Activated CD8-positive, alpha-beta memory T cell treated with anti-CD3 and anti-CD28 coated beads for 4 hours (primary cell): ENCODE measurements around the gene TMEM63A.
"Not testable (repeated sequence)": the region's sequence is repeated elsewhere in the genome, so short reads cannot be mapped to it uniquely, and the experiment has no call there.

ENCODE experiments used
- DNase-seq, 2 donors: peaks; one replicate each; pipeline ENCODE4 v3.0.0-alpha.2; 2020; ENCODE audit warnings: low read depth in 2 of 2

Gene TMEM63A

DNA sequence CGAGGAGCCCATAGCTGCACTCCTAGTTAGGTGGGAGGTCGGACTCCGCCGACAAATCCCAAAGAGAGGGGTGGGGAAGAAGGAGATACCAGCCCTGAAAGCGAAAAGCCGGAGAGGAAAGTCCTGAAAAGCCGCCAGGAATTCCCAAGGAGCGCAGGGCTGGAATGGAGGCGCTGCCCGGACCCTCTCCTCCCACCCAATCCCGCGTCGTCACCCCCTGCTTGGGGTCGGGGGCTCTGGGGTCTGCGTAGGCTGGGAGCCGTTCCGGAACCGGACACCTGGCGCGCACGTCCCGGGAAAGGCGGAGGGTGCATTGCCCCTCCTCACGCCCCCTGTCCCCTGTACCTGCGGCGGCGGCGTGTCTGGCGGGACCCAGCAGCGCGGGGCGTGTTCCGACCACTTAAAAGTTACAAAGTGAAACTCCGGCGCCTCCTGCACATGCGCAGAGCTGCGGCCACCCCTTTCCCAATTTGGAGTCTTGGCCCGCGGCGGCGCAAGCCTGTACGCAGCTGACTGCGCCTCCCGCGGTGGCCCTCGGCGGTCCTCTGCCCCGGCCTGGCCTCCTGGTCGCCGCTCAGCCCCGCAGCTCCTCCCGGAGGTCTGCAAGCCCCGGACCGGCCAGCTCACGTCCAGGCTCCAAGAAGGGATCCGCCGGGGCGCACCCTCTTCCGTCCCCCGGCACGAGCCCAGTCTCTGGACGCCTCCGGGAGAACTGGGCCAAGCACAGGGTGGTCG, at the start of gene TMEM63A:
Gene TMEM63A, minus strand, starts transcription at position 422 of the 735 bp plus-strand sequence. CDS start 4,800 bp downstream, outside the sequence.
- peak; percentile 79 to 82 for DNase-seq

DNA sequence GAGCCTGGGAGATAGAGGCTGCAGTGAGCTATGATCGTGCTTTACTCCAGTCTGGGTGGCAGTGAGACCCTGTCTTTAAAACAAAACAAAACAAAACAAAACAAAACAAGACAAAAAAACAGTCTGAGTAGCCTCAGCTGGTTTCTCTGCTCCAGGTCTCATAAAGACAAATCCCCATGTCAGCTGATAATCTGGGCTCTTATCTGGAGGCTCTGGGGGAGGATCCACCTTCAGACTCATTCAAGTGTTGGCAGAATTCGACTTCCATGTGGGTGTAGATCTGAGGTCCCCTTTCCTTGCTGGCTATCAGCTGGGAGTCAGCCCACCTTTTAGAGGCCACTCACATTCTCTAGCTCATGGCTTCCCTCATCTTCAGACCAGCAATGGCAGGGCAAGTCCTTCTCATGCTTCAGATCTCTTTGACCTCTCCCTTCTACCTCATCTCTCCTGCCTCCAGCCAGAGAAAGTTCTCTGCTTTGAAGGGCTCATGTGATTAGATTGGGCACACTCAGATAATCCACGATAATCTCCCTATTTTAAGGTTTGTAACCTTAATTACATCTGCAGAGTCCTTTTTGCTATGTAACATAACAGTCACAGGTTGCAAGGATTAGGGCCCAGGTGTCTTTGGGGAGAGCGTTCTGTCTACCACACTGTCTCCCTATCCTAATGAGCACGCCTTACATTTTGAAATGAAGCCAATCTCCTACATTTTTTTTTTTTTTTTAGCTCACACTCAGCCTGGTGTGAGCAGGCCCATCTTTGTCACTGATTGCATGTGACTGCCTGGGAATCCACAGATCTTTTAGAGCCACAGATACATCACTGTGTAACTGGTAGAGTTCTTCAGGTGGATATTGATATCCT, 49.3 kb upstream of the TMEM63A start:
- DNase-seq = no peak

GRCh38 chr1:225930566-225930965, 48.4 kb upstream of the TMEM63A start:
- DNase-seq = no peak

GRCh38 chr1:225929462-225929861, 47.3 kb upstream of the TMEM63A start:
- not testable (repeated sequence) for DNase-seq

- no peak for DNase-seq
Measured at GRCh38 chr1:225928186-225929175, 46.3 kb upstream of the TMEM63A start.

- no peak for DNase-seq
Measured at GRCh38 chr1:225926551-225927113, 44.5 kb upstream of the TMEM63A start.

GRCh38 chr1:225923692-225924555, 41.7 kb upstream of the TMEM63A start, which contains the start of gene PYCR2:
PYCR2 (minus strand) TSS chr1:225924250; CDS start chr1:225924110, 140 bp downstream.
- DNase-seq = peak; percentile 86

DNA sequence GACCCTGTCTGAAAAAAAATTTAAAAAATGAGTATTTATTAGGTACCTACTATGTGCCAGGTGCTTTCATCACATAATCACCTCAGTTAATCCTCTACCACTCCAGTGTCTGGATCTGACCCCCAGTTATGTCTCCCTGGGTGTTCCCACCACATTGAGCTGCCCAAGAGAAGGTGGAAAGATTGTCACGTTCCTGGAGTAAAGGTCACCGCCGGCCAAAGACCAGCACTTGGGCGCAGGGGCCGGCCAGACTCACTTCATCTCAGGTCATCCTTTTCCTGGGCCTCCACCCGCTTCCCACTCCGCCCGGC, 41.2 kb upstream of the TMEM63A start:
- DNase-seq = no peak

- no peak for DNase-seq
Measured at GRCh38 chr1:225921734-225922709, 39.8 kb upstream of the TMEM63A start.

DNA sequence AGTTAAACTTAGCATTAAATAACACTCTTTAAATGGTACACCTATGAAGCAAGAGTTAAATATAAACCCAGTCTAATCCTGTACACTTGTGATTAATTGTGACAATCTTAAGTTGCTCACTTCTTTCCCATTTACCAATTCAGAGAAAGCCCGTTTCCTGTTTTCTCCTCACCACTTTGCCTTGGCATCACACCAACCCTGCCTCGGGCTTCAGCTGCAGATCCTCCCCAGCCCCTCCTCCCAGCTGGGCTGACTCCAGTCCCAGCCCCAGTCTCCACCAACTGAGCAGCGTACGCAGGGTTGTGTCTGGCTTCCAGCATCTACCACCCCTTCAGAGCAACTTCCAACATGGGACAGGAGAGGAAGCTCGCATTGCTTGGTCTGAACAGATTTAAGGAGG, 37.7 kb upstream of the TMEM63A start:
- DNase-seq = no peak

DNA sequence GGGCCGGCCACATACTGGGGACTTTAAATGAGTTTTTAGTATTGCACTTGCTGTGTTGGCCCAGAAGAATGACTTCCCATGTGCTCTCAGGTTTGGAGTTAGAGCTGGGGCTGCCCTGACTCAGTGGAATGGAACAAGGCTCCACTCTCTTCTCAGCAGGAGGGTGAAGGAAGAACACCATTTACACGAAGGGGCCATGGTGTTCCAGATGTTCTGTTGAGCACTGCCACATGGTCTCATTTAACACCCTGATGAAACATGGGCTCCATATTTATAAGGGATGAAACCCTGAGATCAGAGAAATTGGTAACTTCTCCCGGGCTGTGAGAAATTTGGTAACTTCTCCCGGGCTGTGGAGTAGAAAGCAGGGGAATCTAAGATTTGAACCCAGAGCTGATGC, 36.1 kb upstream of the TMEM63A start:
- no peak for DNase-seq

DNA sequence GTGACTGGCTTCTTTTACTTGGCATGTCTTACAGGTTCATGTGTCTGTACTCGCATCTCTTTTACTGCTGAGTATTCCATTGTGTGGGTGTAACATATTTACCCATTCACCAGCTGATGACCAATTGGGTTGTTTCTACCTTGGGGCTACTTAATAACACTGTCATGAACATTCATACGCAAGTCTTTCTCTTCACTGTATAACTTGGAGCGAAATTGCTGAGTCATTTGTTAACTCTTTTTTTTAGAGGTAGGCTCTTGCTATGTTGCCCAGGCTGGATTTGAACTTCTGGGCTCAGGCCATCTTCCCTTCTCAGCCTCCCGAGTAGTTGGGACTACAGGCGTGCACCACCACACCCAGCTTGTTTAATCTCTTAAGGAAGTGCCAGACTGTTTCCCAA, 35.4 kb upstream of the TMEM63A start:
- DNase-seq = no peak

- no peak for DNase-seq
Measured at GRCh38 chr1:225917101-225917500, 34.9 kb upstream of the TMEM63A start.

- DNase-seq = no peak
Measured at GRCh38 chr1:225915538-225915991, 33.4 kb upstream of the TMEM63A start.

GRCh38 chr1:225914947-225915346, 32.8 kb upstream of the TMEM63A start:
- no peak for DNase-seq

GRCh38 chr1:225914391-225914790, 32.2 kb upstream of the TMEM63A start:
- no peak for DNase-seq

- peak in 1 of 2 donors; percentile 48 for DNase-seq
Measured at GRCh38 chr1:225911191-225912130, 29.3 kb upstream of the TMEM63A start.

GRCh38 chr1:225909477-225909876, 27.3 kb upstream of the TMEM63A start:
- no peak for DNase-seq
